DMS153 (cell line): ENCODE results near the gene FSCN2.

Experiments
- DNase-seq: peaks from one replicate; lab custom pipeline; 2025; lab: John Stamatoyannopoulos, UW

Gene FSCN2

DNA sequence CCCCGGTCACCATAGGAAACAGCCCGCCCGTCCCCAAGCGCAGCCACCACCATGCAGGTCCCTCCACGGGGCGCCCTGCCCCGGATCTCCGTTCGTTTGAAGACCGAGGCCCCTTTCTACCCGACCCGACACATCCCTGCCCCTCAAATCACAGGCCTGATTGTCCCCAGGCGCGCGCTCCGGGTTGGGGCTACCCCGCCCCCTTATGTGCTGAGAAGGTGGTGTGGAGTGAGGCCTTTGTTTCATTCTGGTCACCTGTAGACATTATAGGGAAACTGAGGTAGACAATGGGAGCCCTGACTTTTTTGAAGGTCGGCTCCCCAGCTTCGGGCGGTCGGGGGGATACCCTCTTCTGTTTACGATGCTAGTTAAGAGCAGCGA lies 14.8 kb upstream of the FSCN2 start:
- peak; percentile 67 for DNase-seq

DNA sequence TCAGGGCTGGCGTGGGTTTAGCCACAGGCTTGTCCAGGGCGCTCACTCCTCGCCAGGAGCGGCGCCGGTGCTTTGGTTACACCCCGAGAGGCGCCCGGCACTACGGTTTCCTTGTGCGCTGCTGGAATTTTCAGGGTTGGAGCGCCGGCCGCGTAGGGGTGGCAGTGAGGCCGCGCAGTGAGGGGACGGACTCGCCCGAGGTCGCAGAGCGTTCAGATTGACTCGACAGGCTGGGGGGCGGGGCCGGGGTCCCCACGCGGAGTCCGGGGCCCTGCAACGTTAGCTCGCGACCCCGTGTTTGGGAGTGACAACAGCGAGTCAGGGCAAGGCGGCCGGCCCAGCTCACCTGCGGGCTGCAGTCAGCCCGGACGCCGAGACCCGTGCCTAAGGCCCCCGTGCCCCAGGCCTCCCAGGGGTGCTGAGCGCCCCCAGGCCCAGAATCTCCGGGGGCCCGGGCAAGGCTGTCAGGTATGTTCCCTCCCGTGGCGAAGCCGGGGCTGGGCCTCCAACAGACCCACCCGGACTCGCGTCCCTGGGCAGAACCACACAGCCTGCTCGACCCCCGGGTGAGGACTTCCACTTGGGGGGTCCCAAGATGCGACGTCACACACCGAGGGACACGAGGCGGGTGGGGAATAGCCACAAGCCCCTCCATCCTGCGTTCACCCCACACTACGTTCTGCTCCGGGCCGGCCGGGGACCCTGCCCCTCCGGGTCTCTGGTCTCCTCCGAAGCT lies 14.3 kb upstream of the FSCN2 start:
- DNase-seq, result peak; percentile 67

DNA sequence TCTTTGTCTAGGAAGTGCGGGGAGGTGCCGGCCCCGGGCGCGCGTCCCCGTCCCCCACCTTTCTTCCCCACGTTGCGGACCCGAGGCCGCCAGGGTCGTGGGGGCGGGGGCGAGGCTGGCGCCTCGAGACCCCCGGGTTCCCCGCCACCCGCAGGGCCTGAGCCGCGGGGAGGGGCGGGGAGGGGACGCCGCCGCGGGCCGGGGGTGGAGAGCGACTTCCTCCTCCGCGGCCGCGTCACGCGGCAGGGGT lies 13.8 kb upstream of the FSCN2 start:
- DNase-seq, result no peak

- DNase-seq, result peak; percentile 80
Observed at GRCh38 chr17:81514739-81515529, 13.2 kb upstream of the FSCN2 start.

DNA sequence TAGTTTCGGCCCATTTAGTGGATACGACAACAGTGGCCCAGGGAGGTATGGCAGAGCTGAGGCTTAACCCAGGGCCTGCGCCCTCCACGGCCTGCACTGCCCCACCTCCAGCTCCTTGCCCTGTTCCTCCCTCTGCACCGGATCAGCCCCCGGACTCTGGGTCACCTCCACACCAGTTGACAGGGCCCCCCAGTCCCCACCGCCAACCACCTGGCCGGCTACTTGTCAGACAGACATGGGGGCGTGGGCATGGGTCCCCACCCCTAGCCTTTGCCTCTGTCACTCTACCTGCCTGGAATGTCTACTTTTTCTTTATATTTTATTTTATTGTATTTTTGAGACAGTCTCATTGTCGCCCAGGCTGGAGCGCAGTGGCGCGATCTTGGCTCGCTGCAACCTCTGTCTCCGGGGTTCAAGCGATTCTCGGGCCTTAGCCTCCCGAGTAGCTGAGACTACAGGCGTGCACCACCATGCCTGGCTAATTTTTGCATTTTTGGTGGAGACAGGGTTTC lies 12.6 kb upstream of the FSCN2 start:
- DNase-seq, result no peak

DNA sequence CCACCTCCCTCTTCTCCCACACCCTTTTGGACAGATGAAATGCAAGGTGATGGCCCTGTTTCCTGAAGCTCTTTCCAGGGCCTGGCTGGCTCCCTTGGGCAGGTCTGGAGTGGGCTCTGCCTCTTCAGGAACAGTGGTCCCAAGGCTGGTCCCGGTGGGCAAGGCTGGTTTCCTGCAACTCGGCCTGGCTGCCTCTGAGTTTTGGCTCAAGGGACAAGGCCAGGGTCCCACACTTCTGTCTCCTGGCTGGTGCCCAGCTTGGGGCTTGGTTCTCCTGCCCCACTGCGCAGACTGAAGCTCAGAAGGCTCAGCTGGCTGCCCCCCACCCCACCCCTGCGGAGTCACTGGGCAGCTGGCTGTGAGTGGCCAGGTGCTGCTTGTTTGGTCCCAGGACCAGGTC lies 11.7 kb upstream of the FSCN2 start:
- no peak for DNase-seq

GRCh38 chr17:81517009-81517338 lies 11.2 kb upstream of the FSCN2 start:
- DNase-seq, result no peak

GRCh38 chr17:81517339-81518112 lies 10.7 kb upstream of the FSCN2 start:
- no peak for DNase-seq

DNA sequence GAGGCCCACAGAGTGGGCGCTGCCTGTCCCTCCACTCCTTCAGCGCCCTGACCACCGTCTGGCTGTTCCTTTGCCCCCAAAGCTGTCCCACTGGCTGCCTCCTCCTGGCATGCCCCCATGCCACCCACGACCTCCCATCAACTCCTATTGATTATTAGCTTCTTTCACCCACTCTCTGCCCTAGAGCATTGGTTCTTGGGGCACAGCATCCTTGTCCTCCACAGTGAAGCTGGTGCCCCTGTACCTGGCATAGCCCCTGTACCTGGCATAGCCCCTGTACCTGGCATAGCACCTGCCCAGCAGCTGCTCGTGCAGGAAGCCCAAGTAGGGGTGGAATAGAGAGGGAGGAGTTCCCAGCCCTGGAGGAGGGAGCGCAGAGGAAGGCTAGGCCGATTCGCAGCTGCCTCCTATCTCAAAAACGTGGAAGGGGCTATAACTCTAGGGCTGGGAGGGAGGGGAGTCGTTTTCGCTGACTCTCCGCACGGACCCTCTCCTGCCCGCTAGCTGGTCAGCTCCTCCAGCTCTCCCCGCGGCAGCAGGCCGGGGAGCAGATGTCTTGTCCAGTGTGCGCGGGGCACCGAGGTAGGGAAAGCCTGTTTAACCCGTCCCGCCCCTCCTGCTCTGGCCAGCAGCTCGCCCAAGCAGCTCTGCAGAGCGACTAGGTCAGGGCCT lies 9.9 kb upstream of the FSCN2 start:
- peak; percentile 59 for DNase-seq

GRCh38 chr17:81518785-81519283 lies 9.3 kb upstream of the FSCN2 start:
- DNase-seq, result no peak

GRCh38 chr17:81519284-81520020 lies 8.7 kb upstream of the FSCN2 start:
- peak; percentile 50 for DNase-seq

DNA sequence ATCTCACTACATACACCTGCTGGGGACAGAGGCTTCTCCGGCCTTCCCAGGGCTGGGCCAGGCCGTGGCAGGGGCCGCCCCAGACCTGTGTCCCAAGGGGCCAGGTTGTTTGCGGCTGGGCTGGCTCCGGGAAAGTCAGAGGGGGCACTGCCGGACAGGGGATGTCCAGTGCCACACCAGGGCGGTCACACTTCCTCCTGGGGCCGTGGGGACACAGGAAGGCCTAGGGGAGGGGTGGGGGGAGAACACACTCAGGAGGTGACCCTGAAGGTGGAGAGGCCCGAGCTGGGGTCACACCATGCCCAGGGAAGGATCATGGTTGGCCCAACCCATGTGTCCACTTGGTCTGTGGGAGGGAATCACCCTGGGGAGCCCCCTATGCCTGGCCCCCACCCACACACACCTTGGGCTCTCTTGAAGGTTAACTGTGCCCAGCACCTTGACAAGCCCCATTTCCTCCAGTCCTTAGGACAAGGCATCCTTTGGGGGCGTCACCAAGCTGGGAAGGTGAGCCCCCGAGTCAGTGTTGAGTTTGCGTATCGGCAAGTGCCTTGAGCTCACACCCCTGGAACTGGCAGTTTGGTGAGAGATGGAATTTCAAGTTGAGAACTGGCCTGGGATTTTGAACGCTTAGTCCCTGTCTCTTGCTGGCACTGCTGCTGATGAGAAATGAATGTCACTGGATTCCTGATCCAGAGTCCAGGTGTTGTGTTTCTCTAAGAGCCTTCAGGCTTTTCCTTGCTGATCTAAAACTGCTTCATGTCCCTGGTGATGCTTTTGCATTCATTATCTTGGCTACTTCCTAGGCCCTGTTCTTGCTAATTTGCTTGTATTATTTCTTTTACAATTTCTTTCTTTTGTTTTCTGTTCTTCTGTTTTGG lies 7.9 kb upstream of the FSCN2 start:
- no peak for DNase-seq

DNA sequence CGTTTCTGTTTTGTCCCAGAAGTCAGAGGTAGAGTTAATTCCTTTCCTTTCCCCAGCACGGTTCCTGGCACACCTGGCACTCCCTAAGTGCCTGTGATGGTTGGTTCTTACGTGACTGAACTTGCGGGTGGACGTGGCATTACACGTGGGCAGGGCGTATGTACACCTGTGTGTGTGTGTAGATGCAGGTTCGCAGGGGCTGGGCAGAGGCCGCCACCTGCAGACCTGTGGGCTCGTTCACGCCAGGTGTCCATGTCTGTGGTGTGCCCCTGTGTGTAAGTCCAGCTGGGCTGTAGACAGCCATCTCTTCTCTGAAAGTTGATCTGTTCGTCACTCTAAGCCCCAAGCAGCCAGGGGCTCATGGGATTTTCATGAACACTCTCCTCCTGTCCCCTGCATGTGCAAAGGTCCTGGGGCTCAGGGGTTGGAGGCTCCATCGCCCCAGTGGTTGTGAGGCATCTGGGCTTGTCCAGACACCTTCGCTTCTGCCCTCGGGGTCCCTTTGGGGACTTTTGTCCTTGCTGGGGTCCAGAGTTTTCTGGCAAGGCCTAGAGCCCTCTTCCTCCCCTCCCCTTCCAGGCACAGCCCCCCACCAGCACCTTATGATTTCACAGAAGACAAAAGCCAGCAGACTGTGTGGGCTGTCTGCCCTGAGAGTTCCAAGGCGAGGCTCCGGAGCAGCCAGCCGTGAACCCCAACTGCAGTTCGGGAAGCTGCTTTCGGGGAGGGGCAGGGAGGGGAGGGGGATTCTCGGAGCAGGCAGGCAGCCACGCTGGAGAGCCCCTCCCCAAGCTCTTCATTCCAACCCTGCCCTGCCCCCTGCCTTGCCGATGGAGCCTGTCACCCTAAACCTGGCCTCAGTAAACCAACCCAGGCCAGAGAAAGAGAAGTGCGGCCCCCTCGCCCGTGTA lies 5.4 kb upstream of the FSCN2 start:
- no peak for DNase-seq

- peak; percentile 55 for DNase-seq
Observed at GRCh38 chr17:81523402-81524038, 4.7 kb upstream of the FSCN2 start.

- DNase-seq, result no peak
Observed at GRCh38 chr17:81524039-81524864, 3.9 kb upstream of the FSCN2 start.

DNA sequence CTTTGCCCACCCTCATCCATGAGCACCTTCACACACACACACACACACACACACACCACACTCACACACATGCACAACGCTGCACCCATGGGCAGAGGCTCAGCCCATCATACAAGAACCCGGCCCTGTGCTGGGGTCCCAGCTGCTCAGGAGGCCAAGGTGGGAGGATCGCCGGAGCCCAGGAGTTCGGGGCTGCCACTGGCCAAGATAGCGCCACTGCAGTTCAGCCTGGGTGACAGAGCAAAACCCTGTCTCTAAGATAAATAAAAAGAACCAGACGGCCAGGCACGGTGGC lies 3.4 kb upstream of the FSCN2 start:
- no peak for DNase-seq

DNA sequence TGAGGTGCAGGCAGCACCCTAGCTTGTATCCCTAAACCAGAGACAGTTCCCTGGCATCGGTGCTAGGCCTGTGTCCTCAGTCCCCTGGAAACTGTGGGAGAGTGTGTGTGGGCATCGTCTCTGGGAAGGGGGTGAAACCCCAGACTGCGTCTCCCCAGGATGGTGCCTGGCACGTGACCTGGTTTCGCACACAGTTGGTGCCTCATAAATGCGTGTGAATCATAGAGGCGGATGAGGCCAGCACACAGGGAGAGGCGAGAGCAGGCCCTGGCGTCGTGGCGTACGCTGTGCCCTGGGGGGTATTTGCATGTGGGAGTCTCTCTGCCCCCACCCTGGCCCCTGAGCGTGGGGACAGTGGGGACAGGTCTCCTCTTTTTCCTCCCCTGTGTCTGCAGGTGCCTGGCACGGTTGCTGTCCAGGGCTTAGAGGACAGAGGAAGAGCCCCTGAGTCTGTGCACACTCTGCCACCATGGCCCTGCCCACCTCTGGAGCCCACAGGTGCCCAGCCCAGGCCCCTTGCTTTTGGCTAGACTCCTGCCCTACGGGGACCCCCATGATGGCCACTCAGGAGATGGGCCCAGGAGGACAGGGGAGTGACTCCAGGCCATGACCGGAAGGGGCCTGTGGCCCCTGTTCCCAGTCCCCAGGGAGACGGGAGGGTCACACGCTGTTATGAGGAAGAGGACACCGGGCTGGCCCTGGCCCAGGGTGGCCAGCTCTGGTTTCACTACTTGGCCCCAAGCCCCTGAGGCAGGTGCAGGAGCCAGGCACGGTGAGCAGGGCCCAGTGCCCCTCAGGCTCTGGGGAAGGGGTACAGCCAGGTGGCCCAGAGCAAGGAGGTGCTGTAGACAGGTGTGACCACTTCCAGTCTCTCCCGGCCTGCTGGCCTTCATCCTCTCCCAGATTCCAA lies 1.3 kb upstream of the FSCN2 start:
- DNase-seq, result no peak

- no peak for DNase-seq
Observed at GRCh38 chr17:81528384-81528650, 140 bp downstream of the FSCN2 start.
